C1 segment of cervical spinal cord (tissue), 14 donors: Measurements from ENCODE around the gene SUSD4.

Source experiments
- DNase-seq, 14 donors: peaks; one replicate each; lab custom pipeline; 2025; lab: John Stamatoyannopoulos, UW

SUSD4 gene

DNA sequence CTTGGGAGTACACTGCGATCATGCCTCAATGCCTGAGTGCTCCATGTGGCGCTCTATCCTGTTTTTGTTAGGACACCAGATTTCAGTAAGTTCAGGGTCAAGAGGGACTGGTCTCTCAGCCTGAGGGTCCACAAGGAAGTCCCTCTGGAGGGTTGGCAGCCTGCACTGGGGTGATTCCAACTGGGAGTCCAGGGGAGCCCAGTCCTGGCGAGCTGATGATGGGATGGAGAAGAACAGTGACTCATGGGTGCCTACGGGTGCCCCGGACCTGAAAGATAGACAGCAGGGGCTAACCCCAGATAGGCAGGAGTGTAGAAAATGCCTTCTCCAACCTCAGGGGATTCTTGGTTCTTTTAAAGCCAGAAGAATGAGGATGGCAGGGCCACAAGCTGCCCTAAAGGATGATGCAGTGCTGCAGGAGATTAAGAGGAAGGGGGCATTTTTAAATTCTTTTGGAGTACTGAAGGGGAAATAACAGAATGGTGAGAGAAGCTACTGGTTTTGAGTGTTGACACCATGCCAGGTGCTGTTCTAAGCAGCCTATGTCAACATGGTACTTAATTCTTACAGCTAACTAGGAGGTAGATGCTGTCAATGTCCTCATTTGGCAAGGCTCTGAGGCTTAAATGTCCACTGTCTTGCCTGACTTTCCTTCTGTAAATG, 152.5 kb downstream of the SUSD4 start:
- DNase-seq: no peak

DNA sequence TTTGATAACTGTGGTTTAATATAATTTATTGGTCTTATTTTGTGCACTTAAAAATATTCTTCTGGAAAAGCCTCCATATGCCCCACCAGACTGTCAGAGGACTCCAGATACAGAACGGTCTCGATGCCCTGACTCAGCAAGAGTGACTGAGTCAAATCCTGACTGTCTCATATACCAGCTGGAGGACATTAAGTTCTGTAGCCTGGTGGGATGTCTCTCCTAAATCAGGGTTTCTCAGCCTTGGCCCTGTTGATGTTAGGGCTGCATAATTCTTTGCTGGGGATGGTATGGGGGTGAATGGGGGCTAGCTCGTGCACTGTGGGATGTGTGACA, 153.2 kb downstream of the SUSD4 start:
- no peak for DNase-seq

DNA sequence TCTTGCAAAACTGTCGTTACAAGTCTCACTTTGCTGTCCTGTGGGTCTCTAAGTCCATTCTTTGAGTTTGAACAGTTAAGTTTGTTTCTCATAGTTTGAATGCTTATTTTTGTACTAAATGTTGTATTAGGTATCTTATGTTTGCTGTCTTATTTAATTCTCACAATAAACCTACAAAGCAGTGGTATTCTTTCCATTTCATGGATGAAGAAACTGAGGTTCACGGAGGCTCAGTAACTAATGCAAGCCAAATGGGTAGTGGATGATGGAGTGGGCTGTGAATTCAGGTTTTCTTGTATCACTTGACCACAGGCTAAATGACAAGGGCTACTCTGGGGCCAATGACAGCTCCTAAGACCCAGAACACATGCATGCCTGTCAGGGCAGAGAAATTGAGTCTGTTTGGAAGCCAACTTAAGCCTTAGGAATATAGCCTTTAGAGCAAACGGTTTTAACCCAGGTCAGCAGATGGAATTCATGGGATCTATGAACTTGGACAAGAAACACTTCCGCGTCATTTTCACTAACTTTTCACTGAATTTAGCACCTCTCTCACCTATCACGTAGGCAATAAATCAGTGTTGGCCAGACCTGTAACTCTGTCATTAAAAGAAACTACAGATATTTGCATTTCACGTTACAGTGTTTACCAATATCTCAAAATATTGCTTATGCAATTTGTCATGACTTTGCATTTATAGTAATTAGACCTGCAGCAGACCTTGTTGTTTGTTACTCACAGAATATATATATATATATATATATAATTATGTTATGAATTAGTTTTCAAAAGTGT, 153.8 kb downstream of the SUSD4 start:
- DNase-seq: no peak

DNA sequence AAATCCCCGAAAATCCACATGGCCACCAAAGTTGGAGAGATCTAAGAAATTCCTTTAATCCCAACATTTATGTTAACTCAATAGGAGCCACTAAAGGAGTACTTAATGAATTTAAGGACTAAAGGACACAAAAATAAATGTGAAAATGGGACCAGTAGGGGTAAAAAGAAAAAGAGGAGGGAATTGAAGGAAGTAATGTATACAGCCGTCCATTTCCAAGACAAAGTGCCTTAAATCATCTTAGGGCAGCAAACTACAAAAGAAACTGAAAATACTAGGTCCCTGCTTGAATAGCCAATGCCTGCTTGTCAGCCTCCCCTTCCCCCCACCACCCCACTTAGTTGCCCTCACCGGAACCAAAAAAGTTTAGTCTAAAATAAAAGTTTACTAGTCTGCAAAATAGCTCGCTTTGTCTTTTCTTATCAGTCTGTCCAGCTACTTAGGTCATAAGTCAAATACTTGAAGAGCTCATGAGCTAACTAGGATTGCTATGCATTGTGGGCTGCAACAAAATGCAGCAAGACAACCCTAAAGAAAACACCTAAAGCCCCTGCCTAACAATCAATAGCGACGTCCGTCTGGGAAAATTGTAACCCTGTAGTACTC, 154.6 kb downstream of the SUSD4 start:
- DNase-seq: no peak

DNA sequence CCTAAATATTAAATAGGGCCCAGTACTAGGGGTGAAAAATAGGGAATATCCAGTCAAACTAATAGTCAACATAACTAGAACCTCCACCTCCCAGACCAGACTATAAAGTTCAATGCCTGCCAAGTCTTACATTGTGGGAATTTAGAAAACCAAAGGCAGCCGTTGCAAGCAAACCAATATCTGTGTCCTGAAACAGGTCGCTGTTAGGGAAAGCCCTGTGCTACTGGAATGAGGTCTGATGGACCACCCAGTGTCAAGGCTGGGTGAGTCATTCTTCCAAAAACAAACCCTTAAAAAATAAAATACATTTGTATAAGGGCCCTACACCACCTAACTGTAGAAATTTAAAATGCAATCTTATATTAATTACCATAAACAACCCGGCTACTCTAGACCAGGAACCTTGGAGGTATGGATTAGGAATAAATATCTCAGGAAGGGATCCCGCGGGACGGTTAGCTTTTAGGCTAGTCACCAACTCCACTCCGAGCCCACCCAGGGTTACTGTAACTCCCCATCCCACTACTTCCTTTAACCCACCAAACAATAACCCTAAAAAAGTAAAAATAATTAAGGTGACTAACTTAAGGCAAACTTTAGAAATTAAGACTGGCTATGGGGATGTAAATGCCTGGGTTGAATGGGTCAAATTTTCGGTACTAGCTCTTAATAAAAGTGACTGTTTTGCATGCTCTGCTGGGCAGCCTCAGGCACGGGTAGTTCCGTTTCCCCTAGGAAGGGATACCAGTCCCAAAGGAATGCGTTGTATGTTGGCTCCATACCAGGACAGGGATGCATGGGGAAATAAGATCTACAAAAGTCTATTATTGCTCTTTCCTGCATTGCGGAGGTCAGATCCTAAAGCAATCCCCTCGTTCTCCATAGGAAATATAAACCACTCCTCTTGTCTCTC, 155.6 kb downstream of the SUSD4 start:
- no peak for DNase-seq

DNA sequence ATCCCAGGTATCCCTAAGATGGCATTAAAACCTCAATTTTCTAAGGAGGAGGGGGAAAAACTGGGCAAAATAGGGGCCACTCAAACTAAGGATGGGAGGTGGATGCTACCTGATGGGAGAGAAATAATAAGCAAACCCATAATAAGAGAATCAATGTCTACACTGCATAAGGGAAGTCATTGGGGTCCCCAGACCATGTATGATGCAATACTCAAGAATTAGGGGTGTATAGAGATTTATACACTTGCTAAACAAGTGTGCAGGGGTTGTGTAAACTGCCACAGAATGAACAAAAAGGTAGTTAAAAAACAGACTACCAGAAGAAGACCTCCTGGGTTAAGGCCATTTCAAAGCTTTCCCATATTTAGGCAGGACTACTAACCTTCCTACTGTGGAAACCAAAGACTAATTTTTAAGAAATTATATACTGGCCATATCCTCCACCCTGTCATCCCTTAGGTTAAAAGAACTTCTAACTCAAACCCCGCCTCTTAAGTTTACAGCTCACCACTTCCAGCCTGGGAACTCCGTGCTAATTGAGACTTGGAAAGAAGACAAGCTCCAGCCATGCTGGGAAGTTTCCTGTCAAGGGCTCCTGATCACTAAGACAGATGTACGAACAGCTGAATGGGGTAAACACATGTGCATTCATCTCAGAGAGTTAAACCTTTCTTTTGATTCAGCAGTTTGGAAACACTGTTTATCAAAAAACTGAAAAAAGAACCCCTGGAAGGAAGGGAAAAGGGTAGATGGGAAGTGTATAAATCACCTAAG, 156.5 kb downstream of the SUSD4 start:
- DNase-seq: no peak

DNA sequence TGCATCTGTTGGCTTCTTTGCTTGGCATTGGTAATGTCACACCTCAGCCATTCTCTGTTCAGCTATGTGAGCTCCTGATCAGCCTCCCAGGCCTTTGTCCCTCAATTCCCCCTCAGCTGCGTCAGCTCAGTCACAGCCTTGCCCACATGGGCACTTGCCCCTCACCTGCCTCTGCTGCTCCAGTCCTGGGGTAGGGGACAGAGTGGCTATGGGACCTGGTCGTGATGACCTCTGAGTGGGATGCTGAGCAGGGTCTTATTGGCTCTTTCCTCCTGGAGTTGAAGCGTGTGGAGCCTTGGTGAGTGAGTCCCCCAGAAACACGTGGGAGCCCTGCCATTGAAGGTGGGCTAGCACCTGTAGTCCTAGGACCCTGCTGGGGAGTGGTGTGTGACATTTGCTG, 159.6 kb downstream of the SUSD4 start:
- no peak for DNase-seq

DNA sequence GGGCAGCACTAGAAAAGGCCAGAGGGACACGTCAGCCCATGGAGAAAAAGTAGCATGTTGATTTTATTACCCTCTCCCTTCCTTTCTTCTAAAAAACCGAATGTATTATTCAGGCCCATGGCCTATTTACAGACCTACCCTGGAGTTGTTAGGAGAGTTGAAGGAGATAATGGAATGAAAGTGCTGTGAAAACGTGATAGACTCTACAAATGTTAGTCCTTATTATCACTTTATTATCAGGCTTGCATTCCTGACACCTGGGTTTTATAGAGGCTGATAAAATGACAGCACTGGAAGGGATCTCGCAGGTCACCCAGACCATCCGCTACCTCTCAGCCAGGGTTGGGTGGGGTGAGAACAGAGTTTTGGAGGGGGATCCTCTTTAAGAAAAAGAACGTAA, 160.3 kb downstream of the SUSD4 start:
- DNase-seq: no peak

DNA sequence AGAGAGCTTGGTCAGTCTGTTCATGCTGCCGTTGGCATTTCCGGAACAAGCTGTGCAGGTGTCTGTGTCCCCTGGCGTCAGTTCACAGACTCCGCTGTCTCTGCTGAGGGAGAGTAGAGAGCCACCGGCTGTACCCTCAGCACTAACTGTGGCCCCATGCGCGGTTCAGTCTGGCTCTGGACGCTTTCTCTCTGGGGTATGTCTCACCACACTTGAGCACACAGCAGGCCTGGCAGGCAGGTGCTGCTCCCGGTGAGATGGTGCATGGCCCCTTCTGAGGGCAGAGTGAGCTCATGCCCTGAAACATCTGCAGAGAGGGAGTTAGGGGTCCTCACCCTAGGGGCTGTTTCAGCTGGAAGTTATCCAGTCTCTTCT, 161.0 kb downstream of the SUSD4 start:
- DNase-seq: no peak

DNA sequence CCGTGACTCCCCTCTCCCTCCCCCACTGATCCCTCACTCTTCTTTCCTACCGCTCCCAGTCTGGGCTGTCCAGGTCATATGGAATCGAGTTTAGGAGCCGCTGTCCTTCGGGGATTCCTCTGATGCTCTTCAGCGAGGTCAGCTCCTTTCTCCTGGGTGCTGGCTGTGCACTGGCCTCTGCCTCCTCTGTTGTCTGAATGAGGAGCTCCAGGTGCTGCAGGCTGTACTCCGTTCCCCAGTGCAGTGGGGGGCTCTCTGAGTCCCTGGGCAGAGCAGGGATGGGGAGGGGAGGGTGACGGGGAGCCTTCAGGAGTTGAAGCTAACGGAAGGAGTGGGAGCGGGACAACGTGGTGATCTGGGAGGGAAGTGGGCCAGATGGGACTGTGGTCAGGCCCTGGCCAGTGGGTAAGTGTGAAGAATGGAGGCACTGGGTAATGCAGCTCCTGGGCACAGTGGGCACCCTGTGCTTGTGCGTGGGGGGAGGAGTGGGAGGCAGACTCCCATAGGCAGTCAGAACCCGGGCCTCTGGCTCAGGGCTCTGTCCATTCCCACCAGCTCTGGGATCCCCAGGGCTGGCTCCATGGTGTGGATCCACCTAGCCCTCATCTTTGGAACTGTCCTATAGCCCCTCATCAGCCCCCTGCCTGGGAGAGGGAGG, 161.5 kb downstream of the SUSD4 start:
- DNase-seq: no peak

DNA sequence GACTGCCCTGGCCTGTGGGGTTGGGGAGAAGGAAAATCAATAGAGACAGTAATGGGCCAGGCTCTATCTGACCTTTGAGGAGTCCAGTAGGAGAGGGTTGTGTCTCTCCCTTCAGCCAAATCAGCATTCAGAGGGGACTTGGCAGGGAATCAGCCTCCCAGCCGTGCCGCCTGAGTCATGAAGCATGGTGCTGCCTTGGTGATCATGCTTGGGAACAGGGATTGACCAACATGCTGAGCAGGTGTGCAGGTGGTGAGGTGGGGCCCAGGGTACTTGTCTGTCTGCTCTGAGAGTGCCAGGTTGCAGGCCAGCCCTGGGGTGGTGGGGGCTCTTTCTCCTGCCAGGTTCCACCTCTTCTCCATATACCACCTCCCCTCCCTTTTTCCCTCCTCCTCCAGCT, 162.0 kb downstream of the SUSD4 start:
- no peak for DNase-seq

DNA sequence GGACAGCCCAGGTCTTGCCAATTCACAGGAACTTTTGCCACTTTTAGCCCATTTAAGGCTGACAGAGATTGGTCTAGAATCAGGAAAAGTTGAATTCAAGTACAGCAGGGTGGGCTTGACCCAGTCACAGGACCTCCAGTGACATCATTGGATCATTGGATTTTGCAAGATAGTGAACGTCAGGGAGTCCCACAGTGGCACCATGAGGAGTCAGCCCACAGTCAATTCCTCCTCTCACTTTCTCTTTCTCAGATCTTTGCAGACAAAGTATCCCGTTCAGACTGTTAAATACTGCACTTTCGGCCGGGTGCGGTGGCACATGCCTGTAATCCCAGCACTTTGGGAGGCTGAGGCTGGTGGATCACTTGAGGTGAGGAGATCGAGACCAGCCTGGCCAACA, 163.1 kb downstream of the SUSD4 start:
- DNase-seq: no peak

DNA sequence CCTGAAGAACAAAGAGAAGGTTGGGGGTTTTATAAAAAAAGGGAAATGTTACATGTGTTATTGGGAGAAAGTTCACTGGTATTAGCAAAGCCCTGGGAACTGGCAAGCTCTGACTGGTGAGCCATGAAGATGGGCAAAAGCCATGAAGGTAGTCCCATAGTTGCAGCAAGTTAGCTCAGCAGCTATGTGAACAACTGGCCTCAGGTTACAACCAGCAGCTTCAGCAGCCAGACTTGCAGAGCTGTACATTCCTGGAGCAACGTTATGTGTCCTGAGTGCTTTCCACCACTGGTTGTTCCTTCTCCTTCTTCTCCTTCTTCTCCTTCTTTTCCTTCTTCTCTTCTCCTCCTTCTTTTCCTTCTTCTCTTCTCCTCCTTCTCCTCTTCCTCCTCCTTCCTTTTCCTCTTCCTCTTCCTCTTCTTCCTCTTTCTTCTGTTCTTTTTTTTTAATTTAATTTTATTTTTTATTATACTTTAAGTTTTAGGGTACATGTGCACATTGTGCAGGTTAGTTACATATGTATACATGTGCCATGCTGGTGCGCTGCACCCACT, 164.8 kb downstream of the SUSD4 start:
- DNase-seq: no peak

DNA sequence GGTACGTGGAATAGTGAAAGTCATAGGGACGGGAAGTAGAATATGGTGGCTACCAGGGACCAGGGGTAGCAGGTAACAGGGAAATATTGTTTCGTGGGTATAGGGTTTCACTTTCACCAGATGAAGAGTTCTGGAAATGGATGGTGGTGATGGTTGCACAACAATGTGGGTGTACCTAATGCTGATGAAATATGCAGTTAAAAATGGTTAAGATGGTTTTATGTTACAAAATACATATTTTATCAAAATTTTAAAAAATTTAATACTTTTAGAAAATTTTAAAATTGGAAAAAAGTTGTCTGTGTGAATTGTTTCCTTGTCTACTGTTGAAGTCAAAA, 165.4 kb downstream of the SUSD4 start:
- DNase-seq: no peak

DNA sequence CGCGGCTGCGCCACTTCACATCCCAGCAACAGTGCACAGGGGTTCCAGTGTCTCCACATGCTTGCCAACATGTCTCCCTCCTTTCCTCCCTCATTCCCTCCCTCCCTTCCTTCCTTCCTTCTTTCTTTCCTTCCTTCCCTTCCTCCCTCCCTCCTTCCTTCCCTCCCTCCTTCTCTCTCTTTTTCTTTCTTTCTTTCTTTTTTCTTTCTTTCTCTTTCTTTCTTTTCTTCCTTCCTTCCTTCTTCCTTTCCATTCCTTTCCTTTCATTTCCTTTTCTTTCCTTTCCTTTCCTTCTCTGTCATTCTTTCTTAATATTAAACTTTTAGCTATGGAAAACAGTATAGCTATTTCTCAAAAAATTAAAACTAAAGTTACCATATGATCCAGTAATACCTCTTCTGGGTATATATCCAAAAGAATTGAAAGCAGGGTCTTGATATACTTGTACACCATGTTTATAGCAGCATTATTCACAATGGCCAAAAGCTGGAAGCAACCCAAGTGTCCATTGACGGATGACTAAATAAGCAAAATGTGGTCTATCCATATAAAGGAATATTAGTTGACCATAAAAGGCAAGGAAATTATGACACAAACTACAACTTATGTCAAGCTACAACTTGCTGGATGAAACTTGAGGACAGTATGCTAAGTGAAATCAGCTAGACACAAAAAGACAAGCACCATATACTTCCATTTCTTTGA, 165.9 kb downstream of the SUSD4 start:
- DNase-seq: no peak

DNA sequence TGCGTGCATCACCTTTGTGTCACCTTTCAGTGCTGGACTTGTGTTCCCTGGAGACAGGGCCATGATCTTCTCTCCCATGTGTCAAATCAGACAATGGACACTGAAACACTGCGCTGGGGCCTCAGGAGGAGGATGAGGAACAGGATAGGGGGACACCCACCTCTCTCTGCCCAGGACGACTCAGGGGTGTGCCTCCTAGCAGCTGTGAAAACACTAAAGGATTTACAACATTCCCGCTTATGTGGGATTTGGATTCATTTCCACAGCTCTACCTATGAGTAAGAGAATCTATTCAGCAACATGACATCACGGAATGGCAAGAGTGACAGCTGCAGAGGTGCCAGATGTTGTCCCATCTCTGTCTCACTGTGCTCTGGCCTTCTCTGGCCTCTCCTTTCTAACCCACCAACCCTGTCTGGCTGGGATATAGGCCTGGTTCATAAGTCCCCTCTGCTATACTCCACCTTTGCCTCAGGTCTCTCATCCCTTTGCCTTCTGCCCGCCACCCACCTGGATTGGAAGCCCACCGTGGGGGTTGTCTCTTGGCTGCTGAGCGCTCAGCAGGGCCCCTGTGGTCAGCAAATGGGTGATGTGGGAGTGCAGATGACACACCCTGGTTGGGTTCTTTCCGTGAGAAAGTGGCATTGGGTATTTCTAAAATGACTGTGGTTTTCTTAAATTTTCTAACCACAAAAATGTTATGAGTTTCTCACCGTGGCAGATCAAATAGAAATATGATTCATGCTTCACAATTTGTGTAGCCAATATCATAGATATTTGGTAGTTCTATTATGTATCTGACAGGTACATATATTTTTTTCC, 173.9 kb downstream of the SUSD4 start:
- DNase-seq: no peak

DNA sequence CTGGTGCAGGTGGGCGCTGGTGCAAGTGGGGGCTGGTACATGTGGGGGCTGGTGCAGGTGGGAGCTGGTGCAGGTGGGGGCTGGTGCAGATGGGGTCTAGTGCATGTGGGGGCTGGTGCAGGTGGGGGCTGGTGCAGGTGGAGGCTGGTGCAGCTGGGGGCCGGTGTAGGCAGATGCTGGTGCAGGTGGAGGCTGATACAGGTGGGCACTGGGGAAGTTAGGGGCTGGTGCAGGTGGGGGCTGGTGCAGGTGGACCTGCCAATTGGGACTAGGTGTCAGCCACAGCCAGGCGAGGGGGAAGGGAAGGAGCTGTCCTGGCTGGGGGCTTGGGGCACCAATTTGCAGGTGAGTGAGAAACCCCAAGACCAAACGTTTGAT, 174.5 kb downstream of the SUSD4 start:
- no peak for DNase-seq

DNA sequence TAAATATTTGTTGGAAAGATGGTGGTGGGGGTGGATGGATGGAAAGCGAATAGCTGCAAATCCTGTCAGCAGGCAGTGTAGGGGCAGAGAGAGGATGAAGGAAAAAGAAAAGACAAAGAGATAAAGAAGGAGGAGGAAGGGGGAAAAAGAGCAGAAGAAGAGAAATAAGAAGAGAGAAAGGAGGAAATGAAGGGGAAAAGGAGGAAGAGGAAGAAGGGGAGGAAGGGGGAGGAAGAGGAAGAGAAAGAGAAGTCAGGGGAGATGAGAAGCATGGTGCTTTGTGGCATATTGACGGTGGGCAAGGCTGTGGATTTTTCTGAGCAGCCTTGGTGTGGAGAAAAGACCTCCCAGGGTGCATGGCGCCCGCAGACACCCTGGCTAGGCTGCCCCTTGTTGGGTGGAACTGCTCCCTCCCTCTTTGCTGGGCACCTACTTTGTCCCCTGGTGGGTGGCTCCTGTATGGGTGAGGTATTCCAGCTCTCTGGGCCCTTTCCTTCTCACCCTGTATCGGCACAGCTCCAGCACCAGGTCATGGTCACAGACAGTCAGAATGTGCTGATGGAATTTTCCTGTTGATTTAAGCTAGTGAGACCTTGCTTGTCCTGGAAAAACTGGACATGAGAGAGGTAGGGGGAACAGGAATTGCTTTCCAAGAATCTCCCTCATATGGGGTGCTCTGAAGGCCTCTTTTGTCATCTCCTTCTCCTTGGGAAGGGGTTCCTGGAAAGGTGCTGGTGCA, 175.2 kb downstream of the SUSD4 start:
- DNase-seq: no peak
